HEK293T (cell line): ENCODE data around the gene ITFG2.

Experiments used
- CTCF ChIA-PET: fragments of 350-600 bp; formaldehyde crosslinking; extraction: SDS; loops from one replicate; lab custom pipeline; 2021; ENCODE audit warnings: antibody characterized with exemption, inconsistent platforms; lab: Yijun Ruan, JAX
- POLR2A ChIA-PET: fragments of 350-600 bp; formaldehyde crosslinking; extraction: SDS; loops from one replicate; lab custom pipeline; 2020; ENCODE audit warnings: antibody characterized with exemption, inconsistent platforms; lab: Yijun Ruan, JAX
- DNase-seq: peaks from one replicate; pipeline ENCODE4 v3.0.0; 2012; ENCODE audit warnings: mixed read lengths; ENCODE audit errors: extremely low spot score
- ARNT ChIP-seq: fragments of 450-650 bp; IDR thresholded peaks from 2 replicates; pipeline ENCODE4 v1.6.1; 2017; ENCODE audit warnings: mild to moderate bottlenecking
- BHLHE40 ChIP-seq: fragments of 450-650 bp; IDR thresholded peaks from 2 replicates; pipeline ENCODE4 v1.6.1; 2016; ENCODE audit warnings: mild to moderate bottlenecking, moderate library complexity, borderline replicate concordance
- ELF4 ChIP-seq: fragments of 450-650 bp; IDR thresholded peaks from 2 replicates; pipeline ENCODE4 v1.6.1; 2017; ENCODE audit warnings: antibody characterized with exemption
- FOXA1 ChIP-seq: fragments of 450-650 bp; IDR thresholded peaks from 2 replicates; pipeline ENCODE4 v1.6.1; 2016; ENCODE audit warnings: mild to moderate bottlenecking
- FOXK2 ChIP-seq: fragments of 450-650 bp; IDR thresholded peaks from 2 replicates; pipeline ENCODE4 v1.6.1; 2016; ENCODE audit warnings: mild to moderate bottlenecking
- FOXM1 ChIP-seq: fragments of 450-650 bp; IDR thresholded peaks from 2 replicates; pipeline ENCODE4 v1.6.1; 2017; ENCODE audit warnings: mild to moderate bottlenecking, borderline replicate concordance
- HDGF ChIP-seq: fragments of 450-650 bp; IDR thresholded peaks from 2 replicates; pipeline ENCODE4 v1.6.1; 2017; ENCODE audit warnings: antibody characterized with exemption, borderline replicate concordance
- L3MBTL2 ChIP-seq: fragments of 450-650 bp; conservative IDR thresholded peaks from 2 replicates; pipeline ENCODE4 v1.6.1; 2016; ENCODE audit warnings: mild to moderate bottlenecking
- LEF1 ChIP-seq: fragments of 450-650 bp; IDR thresholded peaks from 2 replicates; pipeline ENCODE4 v1.6.1; 2017; ENCODE audit warnings: mild to moderate bottlenecking, borderline replicate concordance
- NFRKB ChIP-seq: fragments of 450-650 bp; IDR thresholded peaks from 2 replicates; pipeline ENCODE4 v1.6.1; 2016; ENCODE audit warnings: mild to moderate bottlenecking, moderate library complexity
- PKNOX1 ChIP-seq: fragments of 450-650 bp; IDR thresholded peaks from 2 replicates; pipeline ENCODE4 v1.6.1; 2016
- SP1 ChIP-seq: fragments of 450-650 bp; IDR thresholded peaks from 2 replicates; pipeline ENCODE4 v1.6.1; 2017
- SUZ12 ChIP-seq: fragments of 450-650 bp; IDR thresholded peaks from 2 replicates; pipeline ENCODE4 v1.6.1; 2016; ENCODE audit warnings: mild to moderate bottlenecking
- TARDBP ChIP-seq: fragments of 450-650 bp; IDR thresholded peaks from 2 replicates; pipeline ENCODE4 v1.6.1; 2016
- ZNF384 ChIP-seq: fragments of 450-650 bp; IDR thresholded peaks from 2 replicates; pipeline ENCODE4 v1.6.1; 2016

The ITFG2 gene

GRCh38 chr12:2794191-2794735 lies 18.2 kb upstream of the ITFG2 start:
- POLR2A ChIA-PET, result interaction anchor here (0.5 to 2.6 kb wide), 9 partner anchors 9 to 109 kb away, joined by 3 to 15 read pairs (median 3); partner anchors contain the start of gene ITFG2

GRCh38 chr12:2794736-2795289 lies 17.7 kb upstream of the ITFG2 start, which contains the start of gene FKBP4:
Gene FKBP4 (plus strand): TSS chr12:2794970. CDS start chr12:2795140, 170 bp downstream.
- CTCF ChIA-PET, result no interaction called here
- peak; percentile 88 for DNase-seq
- TF ChIP-seq FOXM1 (peak; percentile 23; the same call in 1 of the 2 replicates), ZNF384 (no peak), SP1 (no peak), LEF1 (no peak), L3MBTL2 (peak; percentile 54), FOXK2 (no peak), HDGF (no peak)
- POLR2A ChIA-PET, result interaction anchor here (0.5 to 2.6 kb wide), 9 partner anchors 10 to 110 kb away, joined by 3 to 15 read pairs (median 3); partner anchors contain the start of gene ITFG2

More at GRCh38 chr12:2794191-2794735, 18.2 kb upstream of the ITFG2 start:
- CTCF ChIA-PET, result no interaction called here
- TF ChIP-seq NFRKB, result no peak
- TF ChIP-seq SUZ12, result no peak
- TF ChIP-seq FOXK2, result no peak
- TF ChIP-seq FOXA1, result no peak
- DNase-seq, result no peak

GRCh38 chr12:2795291-2796186 lies 16.9 kb upstream of the ITFG2 start:
- CTCF ChIA-PET, result interaction anchor here (0.6 to 1.3 kb wide), 2 partner anchors 10 to 11 kb away, joined by 3 read pairs; no protein-coding TSS in a partner anchor
- TF ChIP-seq FOXM1 (peak; percentile 34; the same call in 1 of the 2 replicates), HDGF (peak; percentile 59; the same call in 1 of the 2 replicates), ARNT (no peak)
- POLR2A ChIA-PET, result interaction anchor here (0.6 to 2.6 kb wide), 8 partner anchors 9 to 95 kb away, joined by 3 to 15 read pairs (median 8); partner anchors contain the start of genes ITFG2, NRIP2 and TULP3
- peak; percentile 82 for DNase-seq

- ChIA-PET CTCF (interaction anchor here (0.6 to 1.3 kb wide), 2 partner anchors 12 to 56 kb away, joined by 3 read pairs; no protein-coding TSS in a partner anchor), POLR2A (interaction anchor here (0.6 to 2.6 kb wide), 8 partner anchors 8 to 94 kb away, joined by 3 to 15 read pairs (median 8); partner anchors contain the start of genes ITFG2, NRIP2 and TULP3)
- no peak for DNase-seq
- TF ChIP-seq ELF4 (no peak), FOXA1 (no peak), HDGF (no peak), SP1 (no peak), L3MBTL2 (no peak), BHLHE40 (no peak), TARDBP (no peak), SUZ12 (no peak)
Measured at GRCh38 chr12:2796187-2796666, 16.2 kb upstream of the ITFG2 start.

GRCh38 chr12:2797721-2798418 lies 14.6 kb upstream of the ITFG2 start:
- ChIA-PET POLR2A (interaction anchor here (0.8 kb wide), 1 partner anchor 12 kb away, joined by 4 read pairs; no protein-coding TSS in a partner anchor), CTCF (interaction anchor here (0.8 kb wide), 1 partner anchor 42 kb away, joined by 6 read pairs; no protein-coding TSS in a partner anchor)
- TF ChIP-seq PKNOX1, result no peak
- no peak for TF ChIP-seq SUZ12
- DNase-seq, result no peak

- TF ChIP-seq FOXM1 (no peak), L3MBTL2 (no peak), SUZ12 (no peak), ELF4 (no peak), FOXK2 (no peak), NFRKB (no peak)
- ChIA-PET POLR2A (no interaction called here), CTCF (no interaction called here)
- no peak for DNase-seq
Measured at GRCh38 chr12:2800046-2800570, 12.4 kb upstream of the ITFG2 start.
